Epithelial cell of esophagus (primary cell): ENCODE data around the gene CSTF3.

ENCODE experiments used
- DNase-seq: peaks from one replicate; pipeline ENCODE4 v3.0.0; 2010; ENCODE audit warnings: low read depth
- H3K4me3 ChIP-seq: 2 replicates; pipeline ENCODE4 v1.5.1; 2011; ENCODE audit warnings: mild to moderate bottlenecking, low read length, control low read depth
- TF ChIP-seq, protein P1 (sequence below): IDR thresholded peaks from 2 replicates; pipeline ENCODE4 v1.5.1; 2011; ENCODE audit warnings: low read depth, mild to moderate bottlenecking, low read length, control low read depth, inconsistent platforms; ENCODE audit not compliant: insufficient read depth; ENCODE audit errors: missing control alignments

CSTF3 gene

GRCh38 chr11:33064033-33064825 is 97.1 kb downstream of the CSTF3 start:
- no peak overlapping the region for H3K4me3 ChIP-seq
- DNase-seq = peak; percentile 30
- TF ChIP-seq, protein P1, sequence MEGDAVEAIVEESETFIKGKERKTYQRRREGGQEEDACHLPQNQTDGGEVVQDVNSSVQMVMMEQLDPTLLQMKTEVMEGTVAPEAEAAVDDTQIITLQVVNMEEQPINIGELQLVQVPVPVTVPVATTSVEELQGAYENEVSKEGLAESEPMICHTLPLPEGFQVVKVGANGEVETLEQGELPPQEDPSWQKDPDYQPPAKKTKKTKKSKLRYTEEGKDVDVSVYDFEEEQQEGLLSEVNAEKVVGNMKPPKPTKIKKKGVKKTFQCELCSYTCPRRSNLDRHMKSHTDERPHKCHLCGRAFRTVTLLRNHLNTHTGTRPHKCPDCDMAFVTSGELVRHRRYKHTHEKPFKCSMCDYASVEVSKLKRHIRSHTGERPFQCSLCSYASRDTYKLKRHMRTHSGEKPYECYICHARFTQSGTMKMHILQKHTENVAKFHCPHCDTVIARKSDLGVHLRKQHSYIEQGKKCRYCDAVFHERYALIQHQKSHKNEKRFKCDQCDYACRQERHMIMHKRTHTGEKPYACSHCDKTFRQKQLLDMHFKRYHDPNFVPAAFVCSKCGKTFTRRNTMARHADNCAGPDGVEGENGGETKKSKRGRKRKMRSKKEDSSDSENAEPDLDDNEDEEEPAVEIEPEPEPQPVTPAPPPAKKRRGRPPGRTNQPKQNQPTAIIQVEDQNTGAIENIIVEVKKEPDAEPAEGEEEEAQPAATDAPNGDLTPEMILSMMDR = no peak

- peak; percentile 24 for DNase-seq
- TF ChIP-seq, protein P1 = no peak
- no peak overlapping the region for H3K4me3 ChIP-seq
Observed at GRCh38 chr11:33063326-33063881, 97.9 kb downstream of the CSTF3 start.

DNA sequence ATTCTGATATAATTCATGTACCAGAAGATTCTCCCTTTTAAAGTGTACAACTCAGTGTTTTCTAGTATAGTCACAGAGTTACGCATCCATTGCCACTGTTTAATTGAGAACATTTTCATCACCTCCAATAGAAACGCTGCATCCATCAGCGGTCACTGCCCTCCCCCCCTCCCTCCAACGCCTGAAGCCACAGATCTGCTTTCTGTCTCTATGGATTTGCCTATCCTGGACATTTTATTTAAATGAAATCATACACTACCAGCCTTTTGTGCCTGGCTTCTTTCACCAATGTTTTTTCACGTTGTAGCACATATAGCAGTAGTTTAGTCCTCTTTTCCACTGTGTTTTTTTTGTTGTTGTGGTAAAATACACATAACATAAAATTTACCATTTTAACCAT is 99.1 kb downstream of the CSTF3 start:
- TF ChIP-seq, protein P1 = no peak
- peak; percentile 41 for DNase-seq
- no peak overlapping the region for H3K4me3 ChIP-seq

DNA sequence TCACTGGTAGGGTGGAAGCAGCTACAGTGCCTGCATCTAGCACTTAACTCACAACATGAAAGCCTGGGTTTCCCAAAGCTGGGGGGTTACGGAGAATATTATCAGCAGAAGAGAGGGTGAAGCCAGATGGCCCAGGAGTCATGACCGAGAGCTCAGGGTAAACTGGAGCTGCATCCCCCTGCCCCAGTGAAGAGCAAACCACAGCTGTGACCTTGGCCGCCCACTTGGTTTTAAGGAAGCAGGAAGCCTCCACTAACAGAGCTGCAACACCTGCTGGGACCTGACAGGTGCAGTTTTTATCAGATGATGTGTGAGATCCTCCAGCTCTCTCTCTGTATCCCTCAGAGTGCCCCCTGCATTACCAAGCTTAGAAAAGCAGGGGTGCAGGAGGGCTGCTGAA is 101.0 kb downstream of the CSTF3 start:
- no peak overlapping the region for H3K4me3 ChIP-seq
- no peak for DNase-seq
- TF ChIP-seq, protein P1 = no peak

DNA sequence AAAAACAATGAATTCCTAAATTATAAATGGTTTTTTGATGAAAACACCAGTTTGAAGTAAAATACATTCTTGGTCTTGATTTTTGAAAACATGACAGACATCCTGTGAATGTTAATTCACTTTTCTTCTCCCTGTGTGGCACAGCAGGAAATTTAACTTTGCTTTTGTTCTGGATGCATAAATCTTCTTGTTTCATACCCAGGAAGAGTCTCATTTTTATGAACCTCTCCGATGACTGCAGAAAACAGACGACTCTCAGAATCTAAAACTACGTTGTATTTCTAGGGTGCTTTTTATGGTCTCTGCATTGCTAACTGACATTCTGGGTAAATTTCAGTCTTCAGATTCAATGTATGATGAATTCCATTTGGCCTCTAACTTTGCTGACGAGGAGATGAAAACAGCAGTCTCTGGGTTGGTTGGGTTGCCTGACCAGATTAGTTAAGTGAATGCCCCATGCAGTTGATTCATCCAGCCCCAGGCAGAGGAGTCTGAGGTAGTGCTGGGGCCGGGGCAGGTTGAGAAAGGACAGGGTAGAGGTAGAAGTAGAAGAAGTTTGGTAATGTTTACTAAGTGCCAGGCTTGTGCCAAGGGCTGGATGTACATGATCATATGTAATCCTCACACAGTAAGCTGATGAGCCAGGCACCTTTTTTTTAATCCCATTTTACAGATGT is 101.8 kb downstream of the CSTF3 start:
- TF ChIP-seq, protein P1 = no peak
- peak; percentile 91 for DNase-seq
- no peak overlapping the region for H3K4me3 ChIP-seq

DNA sequence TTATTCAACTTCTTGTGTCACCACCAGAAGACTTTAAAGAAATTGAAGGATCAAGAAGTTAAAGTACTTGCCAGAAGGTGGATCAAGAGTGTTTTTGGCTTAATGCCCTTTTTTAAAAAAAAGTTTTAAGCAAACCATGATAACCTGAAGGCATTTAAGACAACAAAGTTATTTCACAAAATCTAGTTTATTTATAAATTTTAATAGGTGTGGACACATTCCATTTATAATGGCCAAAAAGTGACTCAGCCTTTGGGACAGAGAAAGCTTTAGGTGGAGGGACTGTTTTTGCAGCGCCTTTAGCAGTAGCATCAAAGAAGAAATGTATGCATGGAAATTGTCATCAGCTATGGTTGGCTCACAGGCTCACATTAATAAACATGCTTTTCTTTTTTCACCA is 104.0 kb downstream of the CSTF3 start:
- TF ChIP-seq, protein P1 = no peak
- DNase-seq = no peak
- H3K4me3 ChIP-seq = no peak overlapping the region
